ENCODE results near the gene PRSS38.
"Not testable (repeated sequence)": the region's sequence is repeated elsewhere in the genome, so short reads cannot be mapped to it uniquely, and the experiment has no call there.

Gene PRSS38

DNA sequence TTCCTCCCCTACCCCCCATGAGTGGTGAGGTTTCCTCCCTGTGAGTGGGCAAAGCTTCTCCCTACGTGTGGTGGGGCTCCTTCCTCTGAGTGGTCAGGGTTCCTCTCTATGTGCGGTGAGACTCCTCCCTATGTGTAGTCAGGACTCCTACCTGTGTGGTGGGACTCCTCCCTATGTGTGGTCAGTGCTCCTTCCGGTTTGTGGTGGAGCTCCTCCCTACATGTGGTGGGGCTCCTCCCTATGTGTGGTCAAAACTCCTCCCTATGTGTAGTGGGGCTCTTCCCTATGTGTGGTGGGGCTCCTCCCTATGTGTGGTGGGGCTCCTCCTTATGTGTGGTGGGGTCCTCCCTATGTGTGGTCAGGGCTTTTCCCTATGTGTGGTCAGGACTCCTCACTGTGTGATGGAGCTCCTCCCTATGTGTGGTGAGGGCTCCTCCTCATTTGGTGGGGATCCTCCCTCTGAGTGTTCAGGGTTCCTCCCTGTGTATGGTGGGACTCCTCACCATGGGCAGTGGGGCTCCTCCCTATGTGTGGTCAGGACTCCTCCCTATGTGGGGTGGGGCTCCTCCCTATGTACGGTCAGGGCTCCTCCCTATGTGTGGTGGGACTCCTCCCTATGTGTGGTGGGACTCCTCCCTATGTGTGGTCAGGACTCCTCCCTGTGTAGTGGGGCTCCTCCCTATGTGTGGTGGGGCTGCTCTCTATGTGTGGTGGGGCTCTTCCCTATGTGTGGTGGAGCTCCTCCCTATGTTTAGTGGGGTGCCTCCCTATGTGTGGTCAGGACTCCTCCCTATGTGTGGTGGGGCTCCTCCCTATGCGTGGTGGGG lies 29.1 kb downstream of the PRSS38 start:
- DNase-seq (ENCODE audit: low read depth, low spot score), result no peak

DNA sequence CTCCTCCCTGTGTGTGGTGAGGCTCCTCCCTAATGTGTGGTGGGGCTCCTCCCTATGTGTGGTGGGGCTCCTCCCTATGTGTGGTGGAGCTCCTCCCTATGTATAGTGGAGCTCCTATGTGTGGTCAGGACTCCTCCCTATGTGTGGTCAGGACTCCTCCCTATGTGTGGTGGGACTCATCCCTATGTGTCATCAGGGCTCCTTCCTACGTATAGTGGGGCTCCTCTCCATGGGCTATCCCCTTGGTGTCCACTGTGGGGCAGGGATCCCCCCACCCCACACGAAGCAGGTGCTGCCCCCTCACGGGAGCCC lies 29.6 kb downstream of the PRSS38 start:
- no peak for DNase-seq (ENCODE audit: low read depth, low spot score)

DNA sequence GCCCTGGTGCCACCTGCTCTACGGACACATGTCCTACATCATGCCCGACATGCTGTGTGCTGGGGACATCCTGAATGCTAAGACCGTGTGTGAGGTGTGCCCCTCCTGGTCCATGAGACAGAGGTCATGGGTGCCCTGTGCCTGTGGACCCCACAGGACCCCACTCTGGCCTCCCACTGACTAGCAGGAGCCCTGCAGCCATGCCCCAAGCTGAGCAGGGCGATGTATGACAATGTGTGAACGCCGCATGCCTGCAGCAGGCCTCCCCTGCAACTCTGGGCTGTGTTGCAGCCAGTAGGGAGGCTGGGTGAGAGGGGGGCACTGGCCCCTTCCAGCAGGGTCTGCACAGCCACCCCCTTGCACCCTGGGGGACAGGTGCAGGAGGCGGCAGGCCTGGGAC lies 30.0 kb downstream of the PRSS38 start:
- no peak for DNase-seq (ENCODE audit: low read depth, low spot score)

DNA sequence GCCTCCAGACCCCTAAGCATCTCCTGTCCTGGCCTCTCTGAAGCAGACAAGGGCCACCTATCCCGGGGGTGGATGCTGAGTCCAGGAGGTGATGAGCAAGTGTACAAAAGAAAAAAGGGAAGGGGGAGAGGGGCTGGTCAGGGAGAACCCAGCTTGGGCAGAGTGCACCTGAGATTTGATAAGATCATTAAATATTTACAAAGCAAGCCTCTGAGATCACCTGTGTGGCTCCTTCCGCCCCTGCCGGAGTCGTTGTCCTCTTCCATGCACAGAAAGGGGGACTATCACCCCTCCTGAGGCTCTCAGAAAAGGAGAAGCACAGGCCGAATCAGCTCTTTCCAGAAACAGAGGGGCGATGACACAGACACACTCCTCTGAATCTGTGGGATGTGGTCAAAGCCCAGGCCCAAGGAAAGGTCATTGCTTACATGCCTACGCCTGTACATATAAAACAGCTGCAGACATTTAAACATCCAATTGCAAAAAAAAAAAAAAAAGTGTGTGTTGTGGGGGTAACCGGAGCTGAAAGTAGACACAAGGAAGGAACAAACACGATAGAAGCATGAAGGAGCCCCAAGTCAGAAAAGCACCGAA lies 30.9 kb downstream of the PRSS38 start:
- no peak for DNase-seq (ENCODE audit: low read depth, low spot score)

DNA sequence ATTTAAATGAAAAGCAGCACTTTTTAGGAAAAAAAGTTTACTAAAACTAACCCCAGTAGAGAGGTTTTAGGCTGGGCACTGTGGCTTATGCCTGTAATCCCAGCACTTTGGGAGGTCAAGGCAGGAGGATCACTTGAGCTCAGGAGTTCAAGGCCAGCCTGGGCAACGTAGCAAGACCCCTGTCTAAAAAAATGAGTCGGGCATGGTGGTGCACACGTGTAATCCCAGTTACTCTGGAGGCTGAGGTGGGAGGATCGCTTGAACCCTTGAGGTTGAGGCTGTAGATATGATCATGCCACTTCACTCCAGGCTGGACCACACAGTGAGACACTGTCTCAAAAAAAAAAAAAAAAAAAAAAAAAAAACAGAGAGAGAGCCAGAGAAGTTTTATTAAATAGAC lies 31.6 kb downstream of the PRSS38 start:
- not testable (repeated sequence) for DNase-seq (ENCODE audit: low read depth, low spot score)

DNA sequence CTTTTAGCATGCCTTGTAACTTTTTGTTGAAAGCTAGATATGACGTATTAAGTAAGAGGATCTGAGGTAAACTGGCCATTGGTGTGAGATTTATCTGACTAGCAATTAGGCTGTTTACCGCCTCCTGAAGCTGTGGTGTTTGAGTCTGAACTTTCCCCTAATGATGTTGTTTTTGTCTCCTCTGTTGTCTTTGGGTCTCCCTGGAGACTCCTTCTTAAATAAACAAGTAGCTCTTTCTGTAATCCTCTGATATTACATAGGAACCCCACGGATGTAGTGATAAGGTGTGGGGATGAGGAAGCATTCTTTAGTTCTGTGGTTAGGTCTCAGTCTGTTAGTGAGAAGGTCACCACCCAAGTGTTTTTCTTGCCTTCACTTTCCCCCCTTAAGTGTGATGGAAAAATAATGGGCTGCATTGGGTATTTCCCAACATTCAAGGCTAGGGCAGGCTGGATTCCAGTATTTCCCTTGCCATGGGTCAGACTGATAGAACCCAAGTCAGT lies 33.0 kb downstream of the PRSS38 start:
- no peak for DNase-seq (ENCODE audit: low read depth, low spot score)

DNA sequence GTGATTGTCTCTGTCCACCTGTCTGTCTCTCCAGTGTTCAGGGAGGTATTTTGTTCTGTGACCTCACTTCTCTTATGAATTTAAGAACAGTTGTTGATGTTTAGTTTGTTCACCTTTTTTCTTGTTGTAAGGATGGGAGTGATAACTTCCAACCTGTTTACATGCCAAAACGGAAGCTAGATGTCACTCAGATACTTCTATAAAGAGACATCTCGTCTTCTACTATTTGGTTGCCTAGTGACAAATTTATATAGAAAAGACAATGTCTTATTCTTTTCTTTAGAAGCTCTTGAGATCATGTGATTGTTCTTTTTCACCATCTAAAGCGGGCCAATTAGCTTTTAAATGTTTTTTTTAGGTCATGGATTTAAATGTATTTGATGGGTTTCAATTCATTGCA lies 33.8 kb downstream of the PRSS38 start:
- no peak for DNase-seq (ENCODE audit: low read depth, low spot score)

DNA sequence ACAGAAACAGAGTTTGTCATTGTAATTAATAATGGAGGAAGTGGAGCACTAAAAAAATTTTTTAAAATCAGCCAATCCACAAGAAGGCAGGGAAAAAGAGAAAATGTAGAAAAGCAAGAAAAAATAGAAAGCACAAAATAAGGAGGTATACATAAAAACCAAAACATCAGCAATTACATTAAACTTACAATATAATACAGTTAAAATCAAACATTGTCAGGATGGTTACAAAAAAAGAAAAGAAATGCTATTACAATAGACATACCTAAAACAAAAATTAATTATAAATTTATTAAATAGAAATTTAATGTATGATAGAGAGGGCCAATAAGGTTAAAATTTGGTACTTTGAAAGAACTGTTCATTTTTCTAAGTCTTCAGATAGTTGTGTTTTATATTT lies 38.7 kb downstream of the PRSS38 start:
- no peak for DNase-seq (ENCODE audit: low read depth, low spot score)

DNA sequence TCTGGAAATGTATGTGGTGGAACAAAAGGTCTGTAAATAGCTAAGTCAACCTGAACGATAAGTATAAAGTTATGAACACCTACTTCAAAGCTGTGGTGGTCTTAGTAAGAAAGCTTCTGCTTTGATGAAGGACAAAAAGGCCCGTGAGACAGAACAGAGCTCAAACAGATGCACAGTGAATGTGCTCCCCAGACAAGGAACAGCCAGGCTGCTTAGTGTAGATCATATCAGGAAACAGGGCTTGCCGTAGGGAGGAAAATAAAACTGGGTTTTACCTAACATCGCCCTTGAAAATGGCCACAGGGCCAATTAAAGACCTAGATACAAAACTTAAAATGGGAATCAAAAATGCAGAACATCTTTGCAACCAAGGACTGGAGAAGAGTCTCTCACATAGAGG lies 40.2 kb downstream of the PRSS38 start:
- no peak for DNase-seq (ENCODE audit: low read depth, low spot score)

DNA sequence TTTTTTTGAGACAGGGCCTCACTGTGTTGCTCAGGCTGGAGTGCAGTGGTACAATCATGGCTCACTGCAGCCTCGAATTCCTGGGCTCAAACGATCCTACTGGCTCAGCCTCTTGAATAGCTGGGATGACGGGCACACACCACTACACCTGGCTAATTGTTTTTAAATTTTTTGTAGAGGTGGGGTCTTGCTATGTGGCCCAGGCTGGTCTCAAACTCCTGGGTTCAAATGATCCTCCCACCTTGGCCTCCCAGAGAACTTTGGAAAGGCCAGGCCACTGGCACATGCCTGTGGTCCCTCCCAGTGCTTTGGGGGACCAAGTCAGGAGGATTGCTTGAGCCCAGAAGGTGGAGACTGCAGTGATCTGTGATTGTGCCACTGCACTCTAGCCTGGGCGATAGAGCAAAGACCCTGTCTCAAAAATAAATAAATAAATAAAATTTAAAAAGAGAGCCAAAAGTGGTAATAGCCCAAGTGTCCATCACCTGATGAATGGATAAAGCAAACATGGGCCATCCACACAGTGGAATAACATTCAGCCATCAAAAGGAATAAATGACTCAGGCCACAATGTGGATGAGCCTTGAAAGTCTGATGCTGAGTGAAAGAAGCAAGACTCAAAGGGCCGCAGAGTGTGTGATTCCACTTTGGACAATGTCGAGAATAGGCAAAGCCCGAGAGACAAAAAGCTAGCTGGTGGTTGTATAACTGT lies 40.8 kb downstream of the PRSS38 start:
- DNase-seq (ENCODE audit: low read depth, low spot score), result no peak

DNA sequence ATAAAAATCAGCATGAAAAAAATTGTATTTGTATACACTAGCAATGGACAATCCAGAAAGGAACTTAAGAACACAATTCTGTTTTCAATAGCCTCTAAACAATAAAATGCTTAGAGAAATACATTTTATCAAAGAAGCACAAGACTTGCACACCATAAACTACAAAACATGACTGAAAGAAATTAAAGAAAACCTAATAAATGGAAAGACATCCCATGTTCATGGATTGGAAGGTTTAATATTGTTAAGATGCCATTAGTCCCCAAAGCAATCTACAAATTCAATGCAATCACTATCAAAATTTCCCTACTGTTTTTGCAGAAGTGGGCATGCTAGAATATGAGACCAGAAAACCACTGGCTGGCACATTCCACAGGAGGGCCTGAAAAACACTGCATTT lies 49.4 kb downstream of the PRSS38 start:
- no peak for DNase-seq (ENCODE audit: low read depth, low spot score)

DNA sequence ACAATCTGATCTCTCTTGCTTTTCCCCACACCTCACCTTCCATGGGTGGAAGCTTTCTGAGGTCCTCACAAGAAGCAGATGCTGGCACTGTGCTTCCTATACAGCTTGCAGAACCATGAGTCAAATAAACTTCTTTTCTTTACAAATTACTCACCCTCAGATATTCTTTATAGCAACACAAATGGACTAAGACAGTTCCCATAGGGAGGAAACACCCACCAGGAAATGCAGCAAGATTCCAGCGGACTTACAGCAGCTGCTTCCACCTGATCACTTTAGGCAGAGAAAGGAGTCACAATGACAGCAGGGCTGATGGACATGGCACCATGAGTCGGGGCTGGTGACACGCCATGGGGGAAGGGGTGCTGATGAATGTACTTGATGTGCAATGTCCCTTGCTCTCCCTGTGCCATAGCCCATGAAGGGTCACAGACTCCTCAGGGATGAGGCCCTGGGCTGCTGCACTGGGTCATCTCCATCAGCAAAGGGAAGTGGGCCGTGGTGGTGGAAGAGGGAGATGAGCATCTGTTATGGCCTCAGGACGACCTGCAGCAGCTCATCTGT lies 53.9 kb downstream of the PRSS38 start:
- no peak for DNase-seq (ENCODE audit: low read depth, low spot score)

DNA sequence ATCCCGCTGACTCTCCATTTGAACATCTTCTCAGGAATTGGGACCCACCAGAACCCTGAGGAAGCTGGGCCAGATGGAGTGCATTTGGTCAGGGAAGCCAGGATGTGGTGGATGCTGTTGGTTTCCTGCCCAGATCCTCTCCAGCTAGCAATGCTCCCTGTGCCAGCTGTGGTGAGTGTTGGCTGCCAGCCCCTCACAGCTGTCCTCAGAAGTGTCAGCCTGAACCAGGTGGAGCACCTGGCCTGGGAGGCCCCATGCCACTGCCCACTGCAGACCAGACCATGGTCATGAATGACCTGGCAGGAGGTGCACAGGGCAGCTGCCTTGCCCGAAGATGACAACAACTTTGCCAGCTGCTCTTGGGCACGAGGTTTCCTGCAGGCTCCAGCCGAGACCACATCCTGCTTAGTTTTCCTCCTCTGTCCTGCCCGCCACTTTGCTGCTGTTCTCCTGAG lies 54.4 kb downstream of the PRSS38 start:
- no peak for DNase-seq (ENCODE audit: low read depth, low spot score)

DNA sequence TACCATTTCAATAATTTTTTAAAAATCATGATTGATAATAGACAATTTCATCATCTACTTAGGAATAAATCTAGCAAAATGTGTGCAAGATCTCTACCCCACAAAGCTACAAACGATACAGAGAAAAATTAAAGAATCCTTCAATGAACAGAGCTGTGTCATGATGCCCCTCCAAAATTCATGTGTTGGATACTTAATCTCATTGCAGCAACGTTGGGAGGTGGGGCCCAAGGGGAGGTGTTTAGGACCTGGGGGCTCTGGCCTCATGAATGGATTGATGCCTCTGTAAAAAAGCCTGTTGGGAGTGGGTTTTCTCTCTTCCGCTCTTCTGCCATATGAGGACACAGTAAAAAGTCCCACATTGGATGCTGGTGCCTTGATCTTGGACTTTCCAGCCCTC lies 54.9 kb downstream of the PRSS38 start:
- no peak for DNase-seq (ENCODE audit: low read depth, low spot score)

DNA sequence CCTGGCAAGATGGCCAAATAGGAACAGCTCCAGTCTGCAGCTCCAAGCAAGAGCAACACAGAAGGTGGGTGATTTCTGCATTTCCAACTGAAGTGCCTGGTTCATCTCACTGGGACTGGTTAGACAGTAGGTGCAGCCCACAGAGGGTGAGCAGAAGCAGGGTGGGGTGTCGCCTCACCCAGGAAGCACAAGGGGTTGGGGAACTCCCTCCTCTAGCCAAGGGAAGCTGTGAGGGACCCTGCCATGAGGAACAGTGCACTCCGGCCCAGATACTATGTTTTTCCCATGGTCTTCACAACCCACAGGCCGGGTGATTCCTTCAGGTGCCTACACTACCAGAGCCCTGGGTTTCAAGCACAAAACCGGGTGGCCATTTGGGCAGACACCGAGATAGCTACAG lies 56.4 kb downstream of the PRSS38 start:
- not testable (repeated sequence) for DNase-seq (ENCODE audit: low read depth, low spot score)

DNA sequence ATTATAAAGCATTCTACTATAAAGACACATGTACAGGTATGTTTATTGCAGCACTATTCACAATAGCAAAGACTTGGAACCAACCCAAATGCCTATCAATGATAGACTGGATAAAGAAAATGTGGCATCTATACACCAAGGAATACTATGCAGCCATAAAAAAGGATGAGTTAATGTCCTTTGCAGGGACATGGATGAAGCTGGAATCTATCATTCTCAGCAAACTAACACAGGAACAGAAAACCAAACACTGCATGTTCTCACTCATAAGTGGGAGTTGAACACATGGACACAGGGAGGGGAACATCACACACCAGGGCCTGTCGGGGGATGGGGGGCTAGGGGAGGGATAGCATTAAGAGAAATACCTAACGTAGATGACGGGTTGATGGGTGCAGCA lies 62.3 kb downstream of the PRSS38 start:
- DNase-seq (ENCODE audit: low read depth, low spot score), result not testable (repeated sequence)

DNA sequence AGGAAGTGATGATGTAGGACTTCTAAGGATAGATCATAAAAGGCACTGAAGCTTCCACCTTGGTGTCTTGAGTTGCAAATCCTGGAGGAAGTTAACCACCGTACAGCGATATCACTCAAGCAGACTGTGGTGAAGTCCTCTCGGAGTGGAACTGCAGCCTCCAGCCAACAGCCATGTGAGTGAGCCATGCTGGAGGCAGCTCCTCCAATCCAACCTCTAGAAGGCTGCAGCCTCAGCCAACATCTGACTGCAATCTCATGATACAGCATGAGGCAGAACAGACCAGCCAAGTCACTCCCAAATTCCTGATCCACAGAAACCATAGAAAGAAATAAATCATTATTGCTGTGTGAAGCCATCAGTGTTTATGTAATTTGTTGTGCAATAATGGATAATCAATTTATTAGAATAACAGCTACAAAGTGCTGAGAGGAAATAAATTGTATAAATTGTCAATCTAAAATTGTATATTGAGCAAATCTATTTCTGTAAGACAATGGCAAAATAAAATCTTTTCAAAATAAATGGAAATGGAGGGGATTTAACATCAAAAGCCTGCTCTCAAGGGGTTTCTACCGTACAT lies 65.0 kb downstream of the PRSS38 start:
- DNase-seq (ENCODE audit: low read depth, low spot score), result no peak

DNA sequence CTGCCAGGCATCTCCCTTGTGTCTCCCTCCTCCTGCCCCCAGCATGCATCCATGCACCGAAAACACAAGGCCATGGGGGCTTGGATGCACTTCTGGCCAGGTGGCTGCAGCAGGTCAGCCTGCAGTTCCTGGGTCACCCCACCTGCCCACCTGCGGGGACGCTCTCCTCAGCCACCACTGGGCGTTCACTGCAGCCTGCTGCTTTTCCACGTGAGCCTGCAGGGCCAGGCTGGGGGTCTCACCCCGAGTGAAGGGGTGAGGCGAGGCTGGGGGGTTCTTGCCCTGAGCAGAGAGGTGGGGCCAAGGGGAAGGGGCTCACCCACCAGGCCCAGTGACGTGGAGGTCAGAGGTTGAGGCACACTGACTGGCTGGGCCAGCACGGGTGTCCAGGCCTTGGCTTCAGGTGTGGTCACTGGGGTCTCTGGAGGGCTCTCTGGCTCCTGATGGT lies 67.6 kb downstream of the PRSS38 start:
- DNase-seq (ENCODE audit: low read depth, low spot score), result no peak

DNA sequence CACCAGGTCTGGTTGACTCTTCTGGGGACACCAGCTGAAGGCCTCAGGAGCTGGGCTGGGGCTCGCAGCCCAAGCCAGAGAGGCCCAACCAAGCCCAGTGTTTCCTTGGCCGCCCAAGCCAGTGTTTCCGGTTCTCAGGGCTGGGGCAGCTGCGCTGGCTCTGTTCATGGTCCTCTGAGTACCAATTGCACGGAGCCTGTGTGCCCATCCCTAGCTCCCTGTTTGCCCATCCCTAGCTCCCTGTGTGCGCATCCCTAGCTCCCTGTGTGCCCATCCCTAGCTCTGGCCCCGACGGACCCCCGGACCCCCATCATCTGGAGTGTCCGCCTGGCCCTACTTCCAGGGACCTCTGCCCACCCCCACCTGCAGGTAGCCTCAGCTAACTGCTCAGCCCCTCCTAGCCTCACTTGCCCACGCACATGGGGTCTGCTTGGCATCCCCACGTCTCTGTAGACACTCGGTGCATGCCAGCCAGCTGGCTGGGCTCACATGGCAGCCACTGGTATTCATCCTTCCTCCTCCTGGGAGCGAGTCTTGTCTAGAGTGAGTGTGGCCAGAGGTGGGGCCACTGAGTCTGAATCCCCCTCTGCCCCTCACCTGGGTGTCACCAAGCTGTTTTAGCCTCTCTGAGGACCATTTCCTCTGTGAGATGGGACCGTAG lies 68.3 kb downstream of the PRSS38 start:
- DNase-seq (ENCODE audit: low read depth, low spot score), result no peak

DNA sequence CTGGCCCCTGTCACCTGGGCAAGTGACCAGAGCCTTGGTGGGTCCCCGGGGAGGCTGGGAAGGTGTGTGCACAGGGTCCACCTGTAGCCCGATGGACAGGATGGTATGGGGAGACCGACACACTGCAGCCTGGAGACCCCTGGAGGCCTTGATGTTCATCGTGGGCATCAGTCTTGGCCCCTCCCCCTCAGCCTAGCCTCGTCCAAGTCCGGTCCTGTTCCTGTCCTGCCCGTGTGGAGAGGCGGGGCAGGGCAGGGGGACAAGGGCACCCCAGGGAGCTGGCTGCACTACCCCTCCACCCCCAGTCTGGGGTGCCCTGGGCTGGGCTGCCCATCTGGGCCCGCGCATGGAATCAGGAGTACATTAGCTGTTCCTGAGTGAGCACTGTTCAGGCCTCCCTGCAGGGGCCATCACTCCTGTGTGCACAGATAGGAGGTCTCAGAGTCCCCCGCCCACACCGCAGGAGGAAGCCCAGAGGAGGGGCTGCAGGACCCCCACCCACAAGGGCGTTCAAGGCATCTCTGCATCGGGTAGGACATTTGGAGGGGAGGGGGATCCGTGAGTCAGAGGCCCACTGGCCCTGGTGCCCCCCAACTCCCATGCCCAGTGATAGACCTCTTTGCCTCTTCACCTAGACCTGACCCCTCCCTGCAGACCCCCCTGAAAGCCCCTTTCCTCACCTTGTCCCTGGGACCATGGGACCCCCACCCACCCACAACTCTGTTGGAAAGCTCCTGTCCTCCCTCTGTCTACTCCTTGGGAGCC lies 69.1 kb downstream of the PRSS38 start:
- no peak for DNase-seq (ENCODE audit: low read depth, low spot score)

All from activated naive CD8-positive, alpha-beta T cell treated with anti-CD3 and anti-CD28 coated beads, Interleukin-2, amount 50 U/mL, for 16 hours (primary cell).